ACHN (cell line): ENCODE data around the gene KRT6B.
"Not testable (repeated sequence)": the region's sequence is repeated elsewhere in the genome, so short reads cannot be mapped to it uniquely, and the experiment has no call there.

Experiments used
- DNase-seq: peaks from one replicate; pipeline ENCODE4 v3.0.0-alpha.2; 2015
- in situ Hi-C: cut with HindIII; loops from 2 replicates; pipeline ENCODE4 v1.10.0; 2017; ENCODE audit warnings: low sequenced_read_pairs, low pct_ligation_motif_present, low pct_unique_long_range_greater_than_20kb

The KRT6B gene

GRCh38 chr12:52423035-52423434 is 28.9 kb downstream of the KRT6B start:
- DNase-seq = no peak
- in situ Hi-C loops = no loop called here

- in situ Hi-C loops = no loop called here
- no peak for DNase-seq
These were observed 32.3 kb downstream of the KRT6B start for GRCh38 chr12:52419656-52420055.

GRCh38 chr12:52418576-52419110 is 33.3 kb downstream of the KRT6B start:
- in situ Hi-C loops = no loop called here
- DNase-seq = no peak

GRCh38 chr12:52417740-52418139 is 34.2 kb downstream of the KRT6B start:
- in situ Hi-C loops = no loop called here
- DNase-seq = no peak

- in situ Hi-C loops = no loop called here
- DNase-seq = no peak
These were observed 35.2 kb downstream of the KRT6B start for GRCh38 chr12:52416795-52417194.

GRCh38 chr12:52415870-52416750 is 35.8 kb downstream of the KRT6B start:
- DNase-seq = no peak
- in situ Hi-C loops = no loop called here

GRCh38 chr12:52414936-52415335 is 37.0 kb downstream of the KRT6B start:
- in situ Hi-C loops = no loop called here
- no peak for DNase-seq

GRCh38 chr12:52413782-52414345 is 38.1 kb downstream of the KRT6B start:
- DNase-seq = no peak
- in situ Hi-C loops = no loop called here

- DNase-seq = no peak
- in situ Hi-C loops = no loop called here
These were observed 38.7 kb downstream of the KRT6B start for GRCh38 chr12:52413202-52413601.

- no peak for DNase-seq
- in situ Hi-C loops = no loop called here
These were observed 40.1 kb downstream of the KRT6B start for GRCh38 chr12:52411815-52412214.

- DNase-seq, in situ Hi-C loops: not testable (repeated sequence)
These were observed 41.2 kb downstream of the KRT6B start for GRCh38 chr12:52410589-52411248.

- DNase-seq = no peak
These were observed 44.0 kb downstream of the KRT6B start for GRCh38 chr12:52407918-52408317.

GRCh38 chr12:52405922-52406385 is 46.0 kb downstream of the KRT6B start, which contains the start of gene KRT82:
KRT82 (minus strand) TSS chr12:52406335; CDS start chr12:52406277, 58 bp downstream.
- in situ Hi-C loops = no loop called here

More at GRCh38 chr12:52407918-52408317, 44.0 kb downstream of the KRT6B start:
- in situ Hi-C loops = no loop called here

GRCh38 chr12:52404951-52405350 is 47.0 kb downstream of the KRT6B start:
- in situ Hi-C loops = no loop called here
- DNase-seq = peak; percentile 12

More at GRCh38 chr12:52405922-52406385, 46.0 kb downstream of the KRT6B start, which contains the start of gene KRT82:
- no peak for DNase-seq

- in situ Hi-C loops = no loop called here
- no peak for DNase-seq
These were observed 48.4 kb downstream of the KRT6B start for GRCh38 chr12:52403561-52403960.

- in situ Hi-C loops = no loop called here
- no peak for DNase-seq
These were observed 48.9 kb downstream of the KRT6B start for GRCh38 chr12:52402873-52403540.

- no peak for DNase-seq
- in situ Hi-C loops = no loop called here
These were observed 49.6 kb downstream of the KRT6B start for GRCh38 chr12:52402377-52402776.

- in situ Hi-C loops = no loop called here
- DNase-seq = no peak
These were observed 50.0 kb downstream of the KRT6B start for GRCh38 chr12:52401926-52402325.
